ENCODE data around the gene GHRL.

- TF ChIP-seq POLR2A (IDR thresholded peaks at IDR 0.05) (no peak), CTCF (IDR thresholded peaks at IDR 0.05) (no peak)
Measured at GRCh38 chr3:10268930-10269329, 23.8 kb downstream of the GHRL start.
